ENCODE measurements around the gene WDR90.

DNA sequence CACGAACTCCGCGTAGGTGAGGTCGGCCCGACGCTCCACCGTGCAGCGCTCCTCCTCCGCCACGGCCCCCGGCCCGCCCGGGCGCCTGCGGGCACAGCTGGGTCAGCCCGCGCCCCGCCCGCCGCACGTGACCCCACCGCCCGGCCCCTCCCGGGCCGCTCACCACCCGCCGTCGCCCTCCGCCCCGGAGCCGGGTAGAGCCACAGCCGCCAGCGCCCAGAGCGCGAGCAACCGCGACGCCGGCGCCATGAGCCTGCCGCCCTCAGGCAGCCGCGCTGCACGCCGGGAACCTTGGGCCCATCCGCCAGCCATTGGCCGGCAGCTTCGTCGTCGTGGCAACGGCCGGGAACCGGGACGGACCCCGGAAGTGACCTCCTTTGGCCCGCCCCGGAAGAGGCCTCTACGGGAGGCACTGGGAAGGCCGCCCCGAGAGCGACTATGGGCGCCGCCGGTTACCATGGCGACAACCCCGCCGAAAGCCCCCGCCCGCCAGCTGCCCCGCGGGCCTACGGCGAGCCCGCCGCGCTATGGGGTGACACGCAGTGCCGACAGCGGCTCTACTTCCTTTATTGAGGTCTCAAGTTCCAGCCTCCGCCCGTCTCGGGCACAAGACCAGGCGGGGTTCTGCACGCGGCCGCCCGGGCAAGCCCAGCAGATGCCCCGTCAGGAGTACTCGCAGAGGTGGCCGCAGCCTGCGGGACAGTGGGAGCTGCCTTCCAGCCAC is 35.1 kb downstream of the WDR90 start, which contains the start of gene JMJD8:
- TF ChIP-seq CTCF (tag by site-specific recombination; IDR thresholded peaks at IDR 0.05) (no peak), ZNF26 (tag by site-specific recombination; IDR thresholded peaks at IDR 0.05) (no peak), GLI4 (tag by site-specific recombination; IDR thresholded peaks at IDR 0.05) (no peak), ZNF175 (tag by site-specific recombination; IDR thresholded peaks at IDR 0.05) (no peak)

Data from HEK293 (cell line).